Measurements from ENCODE around the gene GRID1. TPM values are rescaled to one million over a fixed set of nuclear protein-coding genes. Genes with fewer than 3 reads are reported as not detected.

GRID1 gene
- total and polyA plus RNA-seq, 11 donors, result 0.69 to 3.4 (median 1.6) TPM

DNA sequence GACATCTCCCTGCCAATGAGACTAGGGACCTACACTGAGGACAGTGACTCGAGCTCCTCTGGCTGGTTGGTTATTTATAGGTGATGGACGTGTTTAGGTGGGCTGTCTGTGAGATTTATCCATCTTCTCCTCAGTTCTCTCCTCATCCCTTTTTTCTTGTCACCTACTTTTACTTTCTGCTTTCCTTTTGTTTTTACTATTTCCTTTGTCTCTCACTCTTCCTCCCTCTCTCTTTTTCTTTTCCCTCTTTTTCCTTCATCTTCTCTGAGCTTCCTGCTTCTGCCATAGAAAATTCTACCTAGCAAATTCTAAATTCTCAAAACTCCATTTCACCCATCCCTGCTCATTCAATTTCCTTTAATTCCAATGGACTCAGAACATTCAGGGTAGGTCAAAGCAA lies 478.0 kb downstream of the GRID1 start:
- no peaks in the 10 kb centered on the region for H3K36me3 ChIP-seq
- no peaks in the 10 kb centered on the region for H3K9me3 ChIP-seq
- ATAC-seq (no peak), DNase-seq (no peak)
- no peak overlapping the region for H3K4me3 ChIP-seq
- 74 to 80% (median 74%) methylated on average over 2 of the region's 2 CpGs for WGBS, 4 donors
- TF ChIP-seq, protein P1, sequence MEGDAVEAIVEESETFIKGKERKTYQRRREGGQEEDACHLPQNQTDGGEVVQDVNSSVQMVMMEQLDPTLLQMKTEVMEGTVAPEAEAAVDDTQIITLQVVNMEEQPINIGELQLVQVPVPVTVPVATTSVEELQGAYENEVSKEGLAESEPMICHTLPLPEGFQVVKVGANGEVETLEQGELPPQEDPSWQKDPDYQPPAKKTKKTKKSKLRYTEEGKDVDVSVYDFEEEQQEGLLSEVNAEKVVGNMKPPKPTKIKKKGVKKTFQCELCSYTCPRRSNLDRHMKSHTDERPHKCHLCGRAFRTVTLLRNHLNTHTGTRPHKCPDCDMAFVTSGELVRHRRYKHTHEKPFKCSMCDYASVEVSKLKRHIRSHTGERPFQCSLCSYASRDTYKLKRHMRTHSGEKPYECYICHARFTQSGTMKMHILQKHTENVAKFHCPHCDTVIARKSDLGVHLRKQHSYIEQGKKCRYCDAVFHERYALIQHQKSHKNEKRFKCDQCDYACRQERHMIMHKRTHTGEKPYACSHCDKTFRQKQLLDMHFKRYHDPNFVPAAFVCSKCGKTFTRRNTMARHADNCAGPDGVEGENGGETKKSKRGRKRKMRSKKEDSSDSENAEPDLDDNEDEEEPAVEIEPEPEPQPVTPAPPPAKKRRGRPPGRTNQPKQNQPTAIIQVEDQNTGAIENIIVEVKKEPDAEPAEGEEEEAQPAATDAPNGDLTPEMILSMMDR (IDR thresholded peaks at IDR 0.05), result no peak
- TF ChIP-seq POLR2A (IDR thresholded peaks at IDR 0.05), result no peak
- no peaks in the 10 kb centered on the region for H3K4me1 ChIP-seq
- H3K27ac ChIP-seq, result no peak overlapping the region
- no peaks in the 10 kb centered on the region for H3K27me3 ChIP-seq
- intact Hi-C loops (cut with DNase I), result no loop called here

DNA sequence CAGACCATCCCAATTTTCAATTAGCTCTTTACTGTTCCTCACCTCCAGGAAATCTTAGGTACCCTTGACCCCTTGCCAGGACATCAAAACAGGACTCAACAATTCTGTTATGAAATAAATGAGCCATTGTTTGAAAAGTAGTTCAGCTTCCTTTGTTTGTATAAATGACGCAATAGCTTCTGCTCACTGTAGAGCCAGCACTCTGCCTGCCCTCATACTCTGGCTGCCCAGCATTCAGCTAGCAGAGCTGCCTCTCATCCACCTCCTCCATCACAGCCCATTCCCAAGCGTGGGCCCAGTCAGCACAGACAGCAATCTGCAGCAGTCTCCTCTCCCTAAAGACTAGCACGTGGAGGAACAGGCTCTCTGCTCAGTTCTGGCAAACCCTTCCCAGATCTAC lies 478.6 kb downstream of the GRID1 start:
- Histone ChIP-seq H3K9me3 (no peaks in the 10 kb centered on the region), H3K4me1 (no peaks in the 10 kb centered on the region), H3K27ac (no peak overlapping the region), H3K36me3 (no peaks in the 10 kb centered on the region), H3K27me3 (no peaks in the 10 kb centered on the region), H3K4me3 (no peak overlapping the region)
- ATAC-seq (peak in 1 of 4 donors; percentile 24), DNase-seq (no peak)
- TF ChIP-seq, protein P1 (IDR thresholded peaks at IDR 0.05), result no peak
- TF ChIP-seq POLR2A (IDR thresholded peaks at IDR 0.05), result no peak
- 47 to 68% (median 64%) methylated on average over 3 of the region's 3 CpGs for WGBS, 4 donors
- intact Hi-C loops (cut with DNase I), result no loop called here

DNA sequence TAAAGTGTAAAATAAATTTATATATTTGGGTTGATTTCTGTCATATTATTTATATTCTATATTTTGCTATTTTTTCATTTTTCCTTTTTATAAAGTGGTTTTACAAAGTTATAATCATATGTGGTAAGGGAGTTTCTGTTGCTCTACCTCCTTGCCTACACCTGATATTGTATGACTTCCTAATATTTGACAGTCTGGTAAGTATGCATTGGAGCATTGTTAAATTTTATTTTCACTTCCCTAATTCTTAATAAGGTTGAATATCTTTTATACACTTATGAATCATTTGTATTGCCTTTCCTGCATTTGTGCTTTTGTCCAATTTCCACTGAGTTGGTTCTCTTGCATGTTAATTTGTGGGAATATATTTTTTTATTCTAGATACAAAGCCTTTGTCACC lies 492.4 kb downstream of the GRID1 start:
- no peaks in the 10 kb centered on the region for H3K27me3 ChIP-seq
- H3K4me1 ChIP-seq, result no peaks in the 10 kb centered on the region
- no peak overlapping the region for H3K27ac ChIP-seq
- no peaks in the 10 kb centered on the region for H3K36me3 ChIP-seq
- TF ChIP-seq, protein P1 (IDR thresholded peaks at IDR 0.05), result no peak
- no peak for TF ChIP-seq POLR2A (IDR thresholded peaks at IDR 0.05)
- H3K4me3 ChIP-seq, result no peak overlapping the region
- peaks cover 0 to 11% (median 0%) of the 10 kb centered on the region in 12 donors for H3K9me3 ChIP-seq
- no peak for ATAC-seq
- DNase-seq, result no peak
- intact Hi-C loops (cut with DNase I), result no loop called here

DNA sequence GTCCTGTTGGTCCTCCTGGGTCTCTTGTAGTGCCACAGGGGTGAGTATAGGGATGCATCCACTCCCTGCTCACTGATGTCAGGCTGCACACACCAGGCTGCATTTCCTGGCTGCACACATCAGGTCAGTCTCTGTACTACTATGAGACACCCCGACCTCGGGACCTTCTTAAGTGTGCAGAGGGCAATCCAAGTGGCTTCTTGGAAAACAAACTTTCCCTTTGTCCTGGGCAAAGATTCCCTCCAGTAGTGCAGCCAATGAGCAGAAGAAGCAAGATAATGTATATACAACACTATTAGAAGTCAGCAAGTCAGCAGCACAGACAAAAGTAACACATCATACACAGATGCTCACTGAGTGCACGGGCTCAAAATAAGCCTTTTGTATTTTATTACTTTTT lies 493.5 kb downstream of the GRID1 start:
- no peak overlapping the region for H3K4me3 ChIP-seq
- H3K27ac ChIP-seq, result no peak overlapping the region
- H3K36me3 ChIP-seq, result no peaks in the 10 kb centered on the region
- H3K4me1 ChIP-seq, result no peaks in the 10 kb centered on the region
- ATAC-seq, result no peak
- intact Hi-C loops (cut with DNase I), result no loop called here
- no peak for DNase-seq
- TF ChIP-seq POLR2A (IDR thresholded peaks at IDR 0.05), result no peak
- TF ChIP-seq, protein P1 (IDR thresholded peaks at IDR 0.05), result no peak
- peaks cover 0 to 11% (median 0%) of the 10 kb centered on the region in 12 donors for H3K9me3 ChIP-seq
- 87 to 91% (median 91%) methylated on average over 3 of the region's 3 CpGs for WGBS, 4 donors
- no peaks in the 10 kb centered on the region for H3K27me3 ChIP-seq
